Activated CD8-positive, alpha-beta memory T cell treated with anti-CD3 and anti-CD28 coated beads for 48 hours (primary cell): ENCODE measurements around the gene PPIL1.
"Not testable (repeated sequence)": the region's sequence is repeated elsewhere in the genome, so short reads cannot be mapped to it uniquely, and the experiment has no call there.

ENCODE experiments used
- DNase-seq, 3 experiments: peaks; one replicate each; pipeline ENCODE4 v3.0.0-alpha.2; 2020; ENCODE audit warnings: low read depth in 2 of 3, low spot score in 2 of 3

PPIL1 gene

GRCh38 chr6:36817176-36817817, 57.3 kb downstream of the PPIL1 start:
- no peak for DNase-seq

DNA sequence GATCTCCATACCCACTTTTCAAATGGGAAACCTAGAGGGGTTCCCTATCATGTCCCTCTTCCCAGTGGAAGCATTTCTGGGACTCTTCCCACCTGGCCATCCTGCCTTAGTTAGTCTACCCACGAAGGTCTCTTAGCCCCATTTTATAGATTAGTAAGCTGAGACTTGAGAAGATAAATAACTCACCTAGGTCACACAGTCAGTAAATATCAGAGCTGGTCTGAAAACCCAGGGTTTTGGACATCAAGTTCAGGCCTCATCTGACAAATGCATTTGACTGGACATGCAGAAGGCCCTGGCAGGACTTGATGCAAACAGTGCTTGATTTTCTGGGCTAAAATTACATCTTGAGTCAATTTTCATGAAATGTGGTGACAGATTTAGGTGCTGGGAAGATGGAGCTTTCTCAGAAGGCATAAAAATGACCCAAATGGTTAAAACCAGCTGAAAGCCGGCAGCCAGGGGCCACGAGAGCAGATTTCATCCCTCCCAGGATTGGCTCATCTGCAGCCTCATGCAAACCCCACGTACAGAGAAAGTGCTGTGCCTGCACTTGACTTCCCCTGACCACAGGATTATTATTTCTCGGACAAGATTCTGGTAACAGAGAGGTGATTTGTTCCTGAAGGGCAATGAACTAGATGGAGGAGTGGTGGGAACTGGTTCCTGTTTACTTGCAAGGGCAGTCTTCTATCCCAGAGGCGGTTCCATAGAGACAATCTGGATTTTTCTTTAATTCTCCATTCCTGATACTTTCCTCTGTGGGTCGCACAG, 58.5 kb downstream of the PPIL1 start:
- DNase-seq, result no peak

- no peak for DNase-seq
Observed at GRCh38 chr6:36814249-36814648, 60.4 kb downstream of the PPIL1 start.

DNA sequence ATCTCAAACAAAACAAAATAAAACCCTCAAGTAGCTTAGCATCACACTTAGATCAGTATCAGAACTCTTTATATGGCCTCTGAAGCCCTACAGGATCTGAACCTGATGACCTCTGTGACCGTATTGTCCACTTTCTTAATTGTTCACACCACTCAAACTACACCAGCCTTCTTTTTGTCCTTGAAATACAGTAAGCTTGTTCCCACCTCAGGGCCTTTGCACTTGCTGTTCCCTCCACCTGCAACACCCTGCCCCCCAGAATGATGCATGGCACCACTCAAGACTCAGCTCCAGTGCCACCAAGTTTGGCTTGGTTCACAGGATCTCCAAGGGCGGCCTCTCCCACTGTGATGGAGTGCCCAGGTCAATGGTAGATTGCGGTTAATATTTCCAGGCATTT, 61.1 kb downstream of the PPIL1 start:
- DNase-seq, result no peak

DNA sequence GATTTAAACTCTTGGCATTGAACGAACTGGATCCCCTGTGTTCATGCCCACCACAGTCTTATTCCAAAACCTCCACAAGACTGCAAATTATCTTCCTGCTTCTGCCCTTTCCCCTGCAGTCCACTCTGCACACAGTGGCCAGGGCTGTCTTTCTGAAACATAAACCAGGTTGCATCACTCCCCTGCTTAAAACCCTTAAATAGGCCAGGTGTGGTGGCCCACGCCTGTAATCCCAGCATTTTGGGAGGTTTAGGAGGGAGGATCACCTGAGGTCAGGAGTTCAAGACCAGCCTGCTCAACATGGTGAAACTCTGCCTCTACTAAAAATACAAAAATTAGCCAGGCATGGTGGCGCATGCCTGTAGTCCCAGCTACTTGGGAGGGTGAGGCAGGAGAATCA, 61.6 kb downstream of the PPIL1 start:
- DNase-seq, result not testable (repeated sequence)

DNA sequence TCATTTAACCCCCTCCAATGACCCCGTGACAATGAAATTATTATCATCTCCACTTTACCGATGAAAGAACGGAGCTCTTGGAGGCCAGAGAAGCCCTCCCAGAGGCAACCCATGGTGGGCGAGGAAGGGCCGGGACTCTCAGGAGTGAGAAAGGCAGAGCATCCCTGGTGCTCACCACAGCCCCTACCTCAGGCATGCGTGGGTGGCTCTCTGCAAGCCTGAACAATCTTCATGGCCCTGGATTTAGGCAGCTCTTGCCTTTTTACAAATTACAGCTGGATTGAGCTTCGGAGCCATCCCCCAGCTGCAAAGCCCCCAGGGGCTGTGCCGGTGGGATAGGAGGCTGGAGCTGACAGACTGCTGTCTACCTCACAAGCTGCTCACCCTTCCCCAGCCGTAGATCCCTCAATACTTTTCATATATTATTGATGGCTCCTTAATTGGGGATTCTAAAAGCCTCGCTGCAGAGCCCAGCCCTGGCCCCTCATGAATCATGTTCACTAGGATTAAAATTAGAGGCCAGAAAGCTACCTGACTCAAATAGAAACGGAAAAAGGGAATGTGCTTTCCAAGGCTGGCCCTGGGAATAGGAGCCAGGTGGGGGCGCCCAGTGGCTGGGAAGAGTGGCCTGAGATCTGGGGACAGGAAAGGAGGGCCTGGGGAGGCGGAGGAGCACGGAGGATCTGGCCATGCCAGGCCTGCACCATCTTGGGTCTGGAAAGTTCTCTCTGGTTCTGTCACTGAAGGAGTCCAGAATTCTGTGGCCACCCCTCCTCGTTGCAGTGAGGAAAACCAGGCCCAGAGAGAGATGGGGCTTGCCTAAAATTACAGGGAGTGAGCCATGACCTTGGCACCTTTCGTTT, 64.4 kb downstream of the PPIL1 start:
- no peak for DNase-seq

- DNase-seq, result no peak
Observed at GRCh38 chr6:36809156-36809555, 65.4 kb downstream of the PPIL1 start.

GRCh38 chr6:36808634-36809033, 66.0 kb downstream of the PPIL1 start:
- no peak for DNase-seq

GRCh38 chr6:36807750-36808149, 66.9 kb downstream of the PPIL1 start:
- DNase-seq, result no peak

DNA sequence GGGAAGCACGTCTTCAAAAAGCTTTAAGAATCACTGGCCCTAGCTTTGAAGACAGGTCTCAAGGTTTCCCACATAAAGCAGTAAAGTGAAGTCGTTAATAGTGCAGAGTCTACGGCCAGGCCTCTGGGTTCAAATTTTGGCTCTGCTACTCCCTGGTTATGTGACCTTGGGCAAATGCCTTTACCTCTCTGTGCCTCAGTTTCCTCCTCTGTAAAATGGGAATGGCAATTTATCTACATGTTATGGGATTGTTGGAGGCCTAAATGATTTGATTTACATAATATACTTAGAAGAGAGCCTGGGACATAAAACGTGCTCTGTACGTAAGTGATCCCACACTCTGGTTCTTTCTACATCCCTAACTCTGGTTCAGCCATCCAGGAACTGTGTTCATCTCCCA, 67.5 kb downstream of the PPIL1 start:
- no peak for DNase-seq

DNA sequence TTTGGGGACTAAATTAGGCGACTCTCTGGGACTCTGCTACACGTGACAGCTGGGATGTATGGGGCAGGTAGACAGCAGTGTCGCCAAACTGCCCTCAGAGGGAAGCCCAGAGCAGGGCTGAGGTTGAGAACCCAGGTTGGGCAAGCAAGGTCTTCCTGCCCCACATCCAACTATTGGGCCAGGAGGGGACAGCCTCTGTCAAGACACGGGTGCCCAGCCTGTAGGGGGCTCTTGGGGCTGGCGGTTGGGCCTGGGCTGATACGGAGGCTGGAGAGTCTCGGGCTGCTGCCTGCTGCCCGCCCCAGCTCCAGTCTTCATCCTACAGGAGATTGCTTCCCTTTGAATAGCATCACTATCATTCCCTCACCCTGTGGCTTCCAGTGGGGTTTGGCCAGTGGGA, 68.7 kb downstream of the PPIL1 start:
- DNase-seq, result no peak

DNA sequence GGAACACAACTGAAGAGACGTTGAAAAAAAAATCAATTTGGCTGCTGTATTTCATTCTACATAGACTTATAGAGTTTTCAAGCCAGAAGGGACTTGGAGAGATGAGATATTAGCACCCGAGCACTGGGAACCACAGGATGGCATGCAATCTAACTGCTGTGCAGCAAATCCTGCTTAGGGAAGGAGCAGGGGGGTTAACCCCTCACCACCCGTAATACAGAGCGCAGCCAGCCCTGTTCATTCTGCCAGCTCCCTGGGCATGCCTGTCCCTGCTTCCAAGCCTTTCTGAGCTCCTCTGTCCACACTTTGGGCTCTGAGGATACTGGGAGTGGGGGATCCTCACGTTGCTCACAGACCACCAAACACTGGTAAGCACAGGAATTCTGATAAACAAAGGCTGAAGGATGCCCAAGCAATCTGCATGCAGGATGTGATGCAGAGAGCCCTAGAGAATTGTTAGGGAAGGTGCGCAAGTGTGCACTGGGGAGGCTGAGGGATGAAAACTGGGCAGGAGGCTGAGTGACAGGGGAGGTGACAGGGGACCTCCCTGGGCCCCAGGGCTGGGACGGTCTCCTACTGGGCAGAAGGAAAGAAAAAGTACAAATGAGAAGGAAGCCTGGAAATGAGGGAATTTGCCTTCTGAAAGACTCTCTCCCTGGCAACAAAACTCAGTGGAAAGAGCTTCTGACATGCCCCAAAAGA, 69.4 kb downstream of the PPIL1 start:
- no peak for DNase-seq
